Thyroid gland (tissue), 4 donors: Measurements from ENCODE around the gene ABCC6. TPM values are rescaled to one million over a fixed set of nuclear protein-coding genes. Genes with fewer than 3 reads are reported as not detected.
A peak's percentile ranks its signal among the peaks of the same experiment; 100 is the strongest.

ENCODE experiments used
- DNase-seq, 2 donors: peaks; one replicate each; pipeline ENCODE4 v3.0.0-alpha.2; 2019
- H3K27ac ChIP-seq, 3 donors: fragments of 200-600 bp; sonication (generic); 1 replicate in 2 of 3; 2 replicates in 1 of 3; pipeline ENCODE4 v1.5.1; 2016 to 2019; ENCODE audit warnings: mild to moderate bottlenecking in 1 of 3, moderate library complexity in 1 of 3
- H3K27me3 ChIP-seq: fragments of 200-600 bp; sonication (generic); one replicate; pipeline ENCODE4 v1.5.1; 2019
- H3K36me3 ChIP-seq, 2 donors: fragments of 200-600 bp; sonication (generic); one replicate each; pipeline ENCODE4 v1.5.1; 2016 to 2019
- H3K4me1 ChIP-seq, 2 donors: fragments of 200-600 bp; sonication (generic); one replicate each; pipeline ENCODE4 v1.5.1; 2017 to 2019
- H3K4me3 ChIP-seq, 3 donors: fragments of 200-600 bp; sonication (generic); replicated peaks in 1 of 3; 1 replicate in 2 of 3; 2 replicates in 1 of 3; pipeline ENCODE4 v1.5.1; 2016; ENCODE audit warnings: mild to moderate bottlenecking in 1 of 3
- H3K9me3 ChIP-seq: fragments of 200-600 bp; sonication (generic); one replicate; pipeline ENCODE4 v1.5.1; 2017
- CTCF ChIP-seq, 6 experiments: fragments of 200-600 bp in 3 of 6; fragments of 450-650 bp in 3 of 6; sonication (generic) in 3 of 6; IDR thresholded peaks; one replicate each; pipeline ENCODE4 v1.5.1; 2016 to 2019; ENCODE audit warnings: antibody characterized with exemption in 6 of 6, mild to moderate bottlenecking in 2 of 6, inconsistent platforms in 1 of 6, moderate library complexity in 1 of 6
- POLR2A ChIP-seq, 2 donors: fragments of 450-650 bp; IDR thresholded peaks; one replicate each; pipeline ENCODE4 v1.6.1; 2017; ENCODE audit warnings: antibody characterized with exemption in 2 of 2, mild to moderate bottlenecking in 2 of 2, moderate library complexity in 1 of 2
- WGBS, 2 donors: methylation state at CpG; one replicate each; pipeline ENCODE4 v1.1.5; 2017; 5-methylcytosine and 5-hydroxymethylcytosine counted together
- intact Hi-C: fragments of 100-400 bp; cut with DNase I; formaldehyde crosslinking; loops from one replicate; pipeline ENCODE4 v1.15.1; 2023
- total RNA-seq, 4 donors: library from RNA; depleted of rRNA; stranded (reverse); fragments of >200 nt; gene quantifications; one replicate each; pipeline ENCODE4 v1.2.3, GENCODE V29; 2016

ABCC6 gene
- total RNA-seq, 4 donors from 2014 or later, result 4.8 to 17.7 (median 12.3) TPM

GRCh38 chr16:16120044-16120381 lies 103.3 kb downstream of the ABCC6 start:
- Histone ChIP-seq H3K4me1 (peaks cover 0 to 17% of the 10 kb centered on the region in 2 donors), H3K9me3 (no peaks in the 10 kb centered on the region), H3K4me3 (no peak overlapping the region), H3K27ac (peak overlapping the region in 1 of 3 donors; percentile 54), H3K27me3 (no peaks in the 10 kb centered on the region), H3K36me3 (peaks cover 48 to 51% of the 10 kb centered on the region in 2 donors)
- intact Hi-C loops, result no loop called here
- WGBS, 2 donors, result 76 to 82% methylated on average over 7 to 8 of the region's 8 CpGs
- no peak for DNase-seq
- TF ChIP-seq CTCF (IDR thresholded peaks at IDR 0.05), result no peak
- TF ChIP-seq POLR2A (IDR thresholded peaks at IDR 0.05), result no peak

GRCh38 chr16:16118337-16118736 lies 105.0 kb downstream of the ABCC6 start:
- no peak for TF ChIP-seq POLR2A (IDR thresholded peaks at IDR 0.05)
- TF ChIP-seq CTCF (IDR thresholded peaks at IDR 0.05), result no peak
- peaks cover 0 to 17% of the 10 kb centered on the region in 2 donors for H3K4me1 ChIP-seq
- H3K27ac ChIP-seq, result no peak overlapping the region
- intact Hi-C loops, result no loop called here
- no peaks in the 10 kb centered on the region for H3K27me3 ChIP-seq
- H3K4me3 ChIP-seq, result no peak overlapping the region
- no peaks in the 10 kb centered on the region for H3K9me3 ChIP-seq
- peaks cover 47 to 61% of the 10 kb centered on the region in 2 donors for H3K36me3 ChIP-seq
- no peak for DNase-seq
- 98 to 99% methylated on average over 7 of the region's 7 CpGs for WGBS, 2 donors

- H3K9me3 ChIP-seq, result no peaks in the 10 kb centered on the region
- no peak for DNase-seq
- intact Hi-C loops, result no loop called here
- peaks cover 54 to 71% of the 10 kb centered on the region in 2 donors for H3K36me3 ChIP-seq
- no peak for TF ChIP-seq CTCF (IDR thresholded peaks at IDR 0.05)
- TF ChIP-seq POLR2A (IDR thresholded peaks at IDR 0.05), result no peak
- H3K27me3 ChIP-seq, result no peaks in the 10 kb centered on the region
- no peak overlapping the region for H3K27ac ChIP-seq
- 98 to 99% methylated on average over 7 of the region's 7 CpGs for WGBS, 2 donors
- peaks cover 0 to 17% of the 10 kb centered on the region in 2 donors for H3K4me1 ChIP-seq
- H3K4me3 ChIP-seq, result no peak overlapping the region
Measured at GRCh38 chr16:16116841-16117240, 106.5 kb downstream of the ABCC6 start.

- no peak for TF ChIP-seq CTCF (IDR thresholded peaks at IDR 0.05)
- TF ChIP-seq POLR2A (IDR thresholded peaks at IDR 0.05), result no peak
- Histone ChIP-seq H3K27ac (no peak overlapping the region), H3K36me3 (peaks cover 59 to 67% of the 10 kb centered on the region in 2 donors), H3K4me3 (no peak overlapping the region), H3K9me3 (no peaks in the 10 kb centered on the region), H3K4me1 (peaks cover 16 to 20% of the 10 kb centered on the region in 2 donors), H3K27me3 (no peaks in the 10 kb centered on the region)
- no peak for DNase-seq
- intact Hi-C loops, result no loop called here
- WGBS, 2 donors, result 94 to 97% methylated on average over 8 of the region's 8 CpGs
Measured at GRCh38 chr16:16113076-16113475, 110.2 kb downstream of the ABCC6 start.

- H3K27ac ChIP-seq, result no peak overlapping the region
- WGBS, 2 donors, result 81 to 83% methylated on average over 8 of the region's 8 CpGs
- no peak for TF ChIP-seq CTCF (IDR thresholded peaks at IDR 0.05)
- TF ChIP-seq POLR2A (IDR thresholded peaks at IDR 0.05), result no peak
- H3K4me3 ChIP-seq, result no peak overlapping the region
- H3K27me3 ChIP-seq, result no peaks in the 10 kb centered on the region
- intact Hi-C loops, result no loop called here
- peaks cover 54 to 61% of the 10 kb centered on the region in 2 donors for H3K36me3 ChIP-seq
- no peak for DNase-seq
- H3K9me3 ChIP-seq, result no peaks in the 10 kb centered on the region
- peaks cover 16 to 20% of the 10 kb centered on the region in 2 donors for H3K4me1 ChIP-seq
Measured at GRCh38 chr16:16112450-16113053, 110.7 kb downstream of the ABCC6 start.
